Measurements from ENCODE around the gene INTS15.
"Not testable (repeated sequence)": the region's sequence is repeated elsewhere in the genome, so short reads cannot be mapped to it uniquely, and the experiment has no call there.

DNA sequence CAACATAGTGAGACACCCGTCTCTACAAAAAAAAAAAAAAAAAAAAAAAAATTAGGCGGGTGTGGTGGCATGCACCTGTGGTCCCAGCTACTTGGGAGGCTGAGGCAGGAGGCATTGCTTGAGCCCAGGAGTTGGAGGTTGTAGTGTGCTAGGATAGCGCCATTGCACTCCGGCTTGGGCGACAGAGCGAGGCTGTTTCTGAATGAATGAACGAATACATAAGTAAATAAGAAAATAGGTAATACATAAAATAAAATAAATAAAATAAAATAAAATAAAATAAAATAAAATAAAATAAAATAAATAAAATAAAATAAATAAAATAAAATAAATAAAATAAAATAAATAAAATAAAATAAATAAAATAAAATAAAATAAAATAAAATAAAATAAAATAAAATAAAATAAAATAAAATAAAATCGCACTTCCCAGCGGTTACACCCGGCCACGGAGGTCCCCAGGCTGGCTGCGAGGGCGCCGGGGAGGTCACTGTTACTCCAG, 12.9 kb upstream of the INTS15 start:
- not testable (repeated sequence) for TF ChIP-seq CTCF, POLR2A (IDR thresholded peaks at IDR 0.05)
